Measurements from ENCODE around the gene SSR4. TPM values are rescaled to one million over a fixed set of nuclear protein-coding genes. Genes with fewer than 3 reads are reported as not detected.

Gene SSR4
- total and polyA plus RNA-seq, 2 of the 13 experiments (the other 11 are each of a cell fraction or from before 2014, with no cell fraction given) = 214 to 288 TPM

DNA sequence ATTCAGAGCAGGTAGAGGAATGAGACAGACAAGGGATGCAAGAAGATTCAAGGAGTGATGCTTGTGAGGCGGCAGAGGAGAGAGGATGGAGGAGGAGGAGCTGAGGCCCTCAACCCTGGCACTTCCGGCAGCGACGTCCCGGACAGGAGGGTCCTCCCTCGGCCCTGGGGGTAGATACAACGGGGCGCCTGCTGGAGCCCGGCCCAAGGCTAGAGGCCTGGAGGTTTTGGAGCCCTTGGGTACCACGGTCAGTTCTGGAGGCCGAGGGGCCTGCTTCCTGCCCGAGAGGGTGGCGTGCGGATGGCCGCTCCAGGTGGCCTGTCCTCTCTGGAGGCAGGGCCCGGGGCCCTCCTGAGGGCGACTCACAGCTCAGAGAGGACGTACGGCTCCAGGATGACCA lies 13.5 kb downstream of the SSR4 start (continued):
- TF ChIP-seq, protein P1, sequence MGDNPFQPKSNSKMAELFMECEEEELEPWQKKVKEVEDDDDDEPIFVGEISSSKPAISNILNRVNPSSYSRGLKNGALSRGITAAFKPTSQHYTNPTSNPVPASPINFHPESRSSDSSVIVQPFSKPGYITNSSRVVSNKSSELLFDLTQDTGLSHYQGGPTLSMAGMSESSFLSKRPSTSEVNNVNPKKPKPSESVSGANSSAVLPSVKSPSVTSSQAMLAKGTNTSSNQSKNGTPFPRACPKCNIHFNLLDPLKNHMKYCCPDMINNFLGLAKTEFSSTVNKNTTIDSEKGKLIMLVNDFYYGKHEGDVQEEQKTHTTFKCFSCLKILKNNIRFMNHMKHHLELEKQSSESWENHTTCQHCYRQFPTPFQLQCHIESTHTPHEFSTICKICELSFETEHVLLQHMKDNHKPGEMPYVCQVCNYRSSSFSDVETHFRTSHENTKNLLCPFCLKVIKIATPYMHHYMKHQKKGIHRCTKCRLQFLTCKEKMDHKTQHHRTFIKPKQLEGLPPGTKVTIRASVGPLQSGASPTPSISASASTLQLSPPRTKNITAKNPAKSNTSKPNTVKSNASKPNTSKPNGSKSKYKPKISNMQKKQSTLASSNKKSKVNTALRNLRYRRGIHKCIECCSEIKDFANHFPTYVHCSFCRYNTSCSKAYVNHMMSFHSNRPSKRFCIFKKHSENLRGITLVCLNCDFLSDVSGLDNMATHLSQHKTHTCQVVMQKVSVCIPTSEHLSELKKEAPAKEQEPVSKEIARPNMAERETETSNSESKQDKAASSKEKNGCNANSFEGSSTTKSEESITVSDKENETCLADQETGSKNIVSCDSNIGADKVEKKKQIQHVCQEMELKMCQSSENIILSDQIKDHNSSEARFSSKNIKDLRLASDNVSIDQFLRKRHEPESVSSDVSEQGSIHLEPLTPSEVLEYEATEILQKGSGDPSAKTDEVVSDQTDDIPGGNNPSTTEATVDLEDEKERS (CRISPR knock-in tag; IDR thresholded peaks at IDR 0.05) = no peak
- TF ChIP-seq ZNF468 (CRISPR knock-in tag; IDR thresholded peaks at IDR 0.05) = no peak

DNA sequence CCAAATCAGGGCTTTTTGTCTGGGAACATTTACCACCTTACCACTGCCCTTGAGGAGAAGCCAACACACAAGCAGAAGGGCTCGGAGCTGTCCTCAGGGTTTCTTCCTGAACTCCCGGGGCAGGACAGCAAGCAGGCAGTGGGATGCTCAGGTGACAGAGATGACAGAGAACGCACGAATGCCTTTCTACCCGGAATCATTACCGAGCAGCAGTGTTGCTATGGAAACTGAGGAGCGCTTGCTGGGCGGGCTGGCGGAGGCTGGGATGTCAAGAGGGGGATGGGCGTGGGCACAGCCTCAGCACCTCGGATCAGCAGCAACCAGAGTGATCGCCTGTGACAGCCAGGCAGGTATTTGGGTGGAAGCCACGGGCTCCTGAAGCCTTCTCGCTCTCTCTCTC lies 17.8 kb downstream of the SSR4 start:
- Histone ChIP-seq H3K9me3 (ENCODE audit: low read length) (no peaks in the 10 kb centered on the region), H3K9ac (ENCODE audit: insufficient read depth, low read depth, low read length) (no peak overlapping the region), H3K4me2 (ENCODE audit: low read depth, low read length) (no peak overlapping the region), H3K27me3 (ENCODE audit: control insufficient read depth in 1 of 2, insufficient read depth in 2 of 2, low read length in 2 of 2) (peaks cover 3 to 15% of the 10 kb centered on the region in 2 experiments; a peak in 3 of 5 replicates), H2AFZ (ENCODE audit: low read length) (no peak overlapping the region), H3K4me1 (ENCODE audit: insufficient read depth, low read length) (no peaks in the 10 kb centered on the region), H3K36me3 (replicated peaks in 1 of 2; ENCODE audit: control insufficient read depth in 1 of 2, insufficient read depth in 2 of 2, low read length in 2 of 2) (no peaks in the 10 kb centered on the region), H3K4me3 (replicated peaks in 1 of 3; ENCODE audit: insufficient read depth in 1 of 3, low read depth in 2 of 3, low read length in 3 of 3) (no peak overlapping the region), H3K79me2 (ENCODE audit: insufficient read depth, low read length) (no peaks in the 10 kb centered on the region), H3K27ac (ENCODE audit: extremely low read length, insufficient read depth, low read length) (no peak overlapping the region), H4K20me1 (ENCODE audit: insufficient read depth, low read length) (no peaks in the 10 kb centered on the region)
- TF ChIP-seq ZSCAN29 (CRISPR knock-in tag; conservative IDR thresholded peaks at IDR 0.05) (no peak), ATRX (CRISPR knock-in tag; IDR thresholded peaks at IDR 0.05; ENCODE audit: borderline replicate concordance) (no peak), ZNF746 (CRISPR knock-in tag; IDR thresholded peaks at IDR 0.05) (no peak), TARDBP (CRISPR knock-in tag; IDR thresholded peaks at IDR 0.05) (no peak), HNF4A (CRISPR knock-in tag; IDR thresholded peaks at IDR 0.05) (no peak), ZNF543 (CRISPR knock-in tag; IDR thresholded peaks at IDR 0.05) (no peak), NFKBIZ (CRISPR knock-in tag; IDR thresholded peaks at IDR 0.05) (no peak), EHMT2 (IDR thresholded peaks at IDR 0.05; ENCODE audit: borderline replicate concordance, low read depth, low read length) (no peak), ZEB1 (IDR thresholded peaks at IDR 0.05; ENCODE audit: insufficient replicate concordance, low read depth) (no peak), ZBTB3 (CRISPR knock-in tag; IDR thresholded peaks at IDR 0.05; ENCODE audit: borderline replicate concordance, low read depth) (no peak)
- TF ChIP-seq, protein P2, sequence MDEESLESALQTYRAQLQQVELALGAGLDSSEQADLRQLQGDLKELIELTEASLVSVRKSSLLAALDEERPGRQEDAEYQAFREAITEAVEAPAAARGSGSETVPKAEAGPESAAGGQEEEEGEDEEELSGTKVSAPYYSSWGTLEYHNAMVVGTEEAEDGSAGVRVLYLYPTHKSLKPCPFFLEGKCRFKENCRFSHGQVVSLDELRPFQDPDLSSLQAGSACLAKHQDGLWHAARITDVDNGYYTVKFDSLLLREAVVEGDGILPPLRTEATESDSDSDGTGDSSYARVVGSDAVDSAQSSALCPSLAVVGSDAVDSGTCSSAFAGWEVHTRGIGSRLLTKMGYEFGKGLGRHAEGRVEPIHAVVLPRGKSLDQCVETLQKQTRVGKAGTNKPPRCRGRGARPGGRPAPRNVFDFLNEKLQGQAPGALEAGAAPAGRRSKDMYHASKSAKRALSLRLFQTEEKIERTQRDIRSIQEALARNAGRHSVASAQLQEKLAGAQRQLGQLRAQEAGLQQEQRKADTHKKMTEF (CRISPR knock-in tag; IDR thresholded peaks at IDR 0.05) = no peak
- TF ChIP-seq, protein P3, sequence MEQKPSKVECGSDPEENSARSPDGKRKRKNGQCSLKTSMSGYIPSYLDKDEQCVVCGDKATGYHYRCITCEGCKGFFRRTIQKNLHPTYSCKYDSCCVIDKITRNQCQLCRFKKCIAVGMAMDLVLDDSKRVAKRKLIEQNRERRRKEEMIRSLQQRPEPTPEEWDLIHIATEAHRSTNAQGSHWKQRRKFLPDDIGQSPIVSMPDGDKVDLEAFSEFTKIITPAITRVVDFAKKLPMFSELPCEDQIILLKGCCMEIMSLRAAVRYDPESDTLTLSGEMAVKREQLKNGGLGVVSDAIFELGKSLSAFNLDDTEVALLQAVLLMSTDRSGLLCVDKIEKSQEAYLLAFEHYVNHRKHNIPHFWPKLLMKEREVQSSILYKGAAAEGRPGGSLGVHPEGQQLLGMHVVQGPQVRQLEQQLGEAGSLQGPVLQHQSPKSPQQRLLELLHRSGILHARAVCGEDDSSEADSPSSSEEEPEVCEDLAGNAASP (CRISPR knock-in tag; IDR thresholded peaks at IDR 0.05; ENCODE audit: borderline replicate concordance) = no peak
- intact Hi-C loops (cut with micrococcal nuclease; ENCODE audit: unreplicated experiment) = no loop called here
- WGBS (ENCODE audit: low lambda C conversion rate) = 0% methylated on average over 1 of the region's 14 CpGs
- ATAC-seq (no peak), FAIRE-seq (no peak), DNase-seq (ENCODE audit: low spot score) (no peak)
- ChIA-PET POLR2A (no interaction called here), CTCF (ENCODE audit: low intra/inter-chr PET ratio, low total read pairs) (no interaction called here)
- no TSS peak for BruUV-seq (replicated peaks)
- in situ Hi-C loops (cut with HindIII; ENCODE audit: extremely low pct_ligation_motif_present, low pct_unique_long_range_greater_than_20kb) = no loop called here
